ENCODE results near the gene SAA1.
"Not testable (repeated sequence)": the region's sequence is repeated elsewhere in the genome, so short reads cannot be mapped to it uniquely, and the experiment has no call there.

SAA1 gene

DNA sequence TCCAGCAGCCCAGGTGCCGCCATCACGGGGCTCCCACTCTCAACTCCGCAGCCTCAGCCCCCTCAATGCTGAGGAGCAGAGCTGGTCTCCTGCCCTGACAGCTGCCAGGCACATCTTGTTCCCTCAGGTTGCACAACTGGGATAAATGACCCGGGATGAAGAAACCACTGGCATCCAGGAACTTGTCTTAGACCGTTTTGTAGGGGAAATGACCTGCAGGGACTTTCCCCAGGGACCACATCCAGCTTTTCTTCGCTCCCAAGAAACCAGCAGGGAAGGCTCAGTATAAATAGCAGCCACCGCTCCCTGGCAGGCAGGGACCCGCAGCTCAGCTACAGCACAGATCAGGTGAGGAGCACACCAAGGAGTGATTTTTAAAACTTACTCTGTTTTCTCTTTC, at the start of gene SAA1:
SAA1 (plus strand) TSS at position 316 of the 400 bp plus-strand sequence. CDS start 624 bp downstream, outside the sequence.
- DNase-seq (ENCODE audit: low spot score): no peak

DNA sequence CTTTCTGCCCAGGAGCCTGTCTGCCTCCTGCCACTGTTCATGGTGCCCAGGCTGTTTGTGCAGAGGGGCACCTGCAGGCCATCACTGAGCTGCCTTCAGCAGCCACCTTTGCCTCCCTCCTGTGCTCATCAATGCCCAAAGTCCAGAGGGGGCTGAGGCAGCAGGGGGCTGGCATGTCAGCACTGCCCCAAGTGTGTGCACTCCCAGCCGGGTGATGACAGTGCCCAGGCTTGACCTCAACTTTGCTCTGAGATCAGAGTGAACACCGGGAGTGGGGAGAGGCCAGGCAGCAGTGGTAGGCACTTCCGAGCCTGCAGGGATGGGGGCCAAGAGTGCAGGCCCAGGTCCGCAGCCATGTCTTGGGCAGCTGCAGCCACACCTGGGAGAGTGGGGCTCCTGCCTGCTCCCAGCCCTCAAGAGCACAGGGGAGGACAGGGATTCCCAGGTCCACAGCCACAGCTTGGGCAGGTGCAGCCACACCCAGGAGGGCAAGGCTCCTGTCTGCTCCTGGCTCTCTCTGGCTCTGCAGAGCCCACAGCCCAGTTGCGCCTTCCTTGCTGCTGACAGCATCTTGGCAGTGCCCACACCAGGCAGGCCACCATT, 44.7 kb upstream of the SAA1 start:
- no peak for DNase-seq (ENCODE audit: low spot score)

DNA sequence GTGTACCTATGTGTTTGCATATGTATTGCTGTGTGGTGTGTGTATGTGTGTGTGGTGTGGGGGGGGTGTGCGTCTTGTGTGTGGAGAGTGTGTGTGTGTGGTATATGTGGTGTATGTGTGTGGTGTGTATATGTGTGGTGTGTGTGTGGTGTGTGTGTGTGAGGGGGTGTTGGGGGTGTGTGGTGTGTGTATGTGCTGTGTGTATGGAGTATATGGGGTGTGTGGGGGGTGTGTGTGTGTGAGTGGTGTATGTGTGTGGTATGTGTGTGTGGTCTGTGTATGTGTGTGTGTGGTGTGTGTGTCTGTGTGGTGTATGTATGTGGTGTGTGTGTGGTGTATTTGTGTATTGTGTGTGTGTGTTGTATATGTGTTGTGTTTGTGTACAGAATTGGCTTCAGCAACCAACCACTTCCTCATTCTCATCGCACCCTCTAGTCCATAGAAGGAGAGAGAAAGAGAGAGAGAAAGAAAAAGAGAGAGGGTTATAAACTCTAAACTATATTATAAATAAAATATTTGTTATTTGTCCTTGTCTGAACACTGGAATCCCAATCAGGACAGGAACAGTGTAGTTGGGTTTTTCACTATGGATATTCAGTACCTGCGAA, 43.1 kb upstream of the SAA1 start:
- no peak for DNase-seq (ENCODE audit: low spot score)

DNA sequence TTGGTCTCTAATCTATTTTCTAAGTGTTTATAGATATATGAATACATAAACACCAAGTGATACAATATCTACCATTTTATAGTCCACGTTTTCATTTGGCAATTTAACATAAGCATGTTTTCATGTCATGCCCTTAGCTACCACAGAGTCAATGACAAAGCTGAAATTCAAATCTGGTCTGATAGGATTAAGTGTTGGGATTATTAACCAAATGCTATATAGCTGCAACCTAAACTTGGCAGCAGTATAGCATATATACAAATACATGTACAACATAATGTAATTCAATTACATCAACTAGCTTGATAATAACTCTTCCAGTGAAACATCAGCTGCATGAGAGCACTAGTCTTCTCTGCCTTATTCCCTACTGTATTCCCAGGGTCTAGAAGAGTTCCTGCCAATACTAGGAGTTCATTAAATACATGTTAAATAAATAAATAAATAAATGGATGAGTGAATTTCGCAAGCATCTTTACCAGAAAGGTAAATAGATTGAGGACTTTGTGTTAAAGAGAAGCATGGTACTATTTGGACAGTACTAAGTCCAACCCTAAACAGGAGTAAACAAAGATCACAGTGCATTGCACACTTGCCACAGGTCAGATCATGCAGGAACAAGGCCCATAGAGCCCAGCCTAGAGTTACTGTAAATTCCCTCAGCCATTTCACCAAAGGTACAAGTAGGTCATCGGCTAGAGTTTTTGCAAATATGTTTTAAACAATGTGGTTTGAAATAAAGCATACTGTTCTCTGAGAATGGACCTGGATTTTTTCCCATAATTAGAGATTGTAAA, 42.3 kb upstream of the SAA1 start:
- DNase-seq (ENCODE audit: low spot score): no peak

DNA sequence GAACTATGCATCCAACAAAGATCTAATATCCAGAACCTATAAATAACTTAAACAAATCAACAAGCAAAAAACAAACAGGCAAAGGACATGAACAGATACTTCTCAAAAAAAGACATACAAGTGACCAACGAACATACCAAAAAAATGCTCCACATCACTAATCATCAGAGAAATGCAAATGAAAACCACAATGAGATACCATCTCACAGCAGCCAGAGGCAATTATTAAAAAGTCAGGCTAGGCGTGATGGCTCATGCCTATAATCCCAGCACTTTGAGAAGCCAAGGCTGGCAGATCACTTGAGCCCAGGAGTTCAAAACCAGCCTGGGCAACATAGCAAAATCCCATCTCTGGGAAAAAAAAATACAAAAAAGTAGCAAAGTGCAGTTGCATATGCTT, 40.2 kb upstream of the SAA1 start:
- DNase-seq (ENCODE audit: low spot score): no peak

DNA sequence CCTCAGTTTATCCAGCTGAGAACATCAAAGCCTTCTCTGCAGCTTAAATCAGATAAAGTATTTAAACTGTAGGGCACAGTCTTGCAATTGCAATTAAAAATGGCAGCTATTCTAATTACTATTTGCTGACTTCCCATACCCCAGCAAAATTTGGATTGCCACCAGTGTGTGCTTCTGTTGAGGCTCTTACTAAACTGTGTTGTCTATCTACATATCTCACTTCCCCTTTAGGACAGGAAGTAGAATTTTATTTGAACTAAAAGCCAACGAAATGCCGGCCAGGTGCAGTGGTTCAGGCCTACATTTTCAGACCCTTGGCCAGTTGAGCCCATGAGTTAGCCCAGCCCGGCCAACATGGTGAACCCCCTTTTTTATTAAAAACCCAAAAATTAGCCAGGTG, 36.6 kb upstream of the SAA1 start:
- DNase-seq (ENCODE audit: low spot score): no peak

DNA sequence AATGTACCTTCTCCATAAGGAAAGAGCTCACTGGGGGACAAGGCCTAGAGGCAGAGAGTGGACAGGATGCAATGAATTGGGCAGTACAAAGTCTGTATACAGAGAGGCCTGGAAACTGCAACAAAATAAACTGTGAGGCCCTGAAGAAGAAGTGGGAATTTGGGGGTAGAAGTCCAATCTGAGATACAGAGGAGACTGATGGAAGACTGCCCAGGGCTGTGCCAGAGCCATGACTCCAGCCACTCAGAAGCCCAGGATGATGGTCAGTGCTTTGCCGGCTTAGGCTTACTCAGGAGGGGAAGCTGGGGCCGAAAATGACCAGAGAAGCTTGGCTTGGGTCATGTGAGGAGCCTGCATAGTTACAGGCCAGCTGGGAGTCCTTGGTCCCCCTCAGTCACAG, 35.2 kb upstream of the SAA1 start:
- DNase-seq (ENCODE audit: low spot score): no peak

DNA sequence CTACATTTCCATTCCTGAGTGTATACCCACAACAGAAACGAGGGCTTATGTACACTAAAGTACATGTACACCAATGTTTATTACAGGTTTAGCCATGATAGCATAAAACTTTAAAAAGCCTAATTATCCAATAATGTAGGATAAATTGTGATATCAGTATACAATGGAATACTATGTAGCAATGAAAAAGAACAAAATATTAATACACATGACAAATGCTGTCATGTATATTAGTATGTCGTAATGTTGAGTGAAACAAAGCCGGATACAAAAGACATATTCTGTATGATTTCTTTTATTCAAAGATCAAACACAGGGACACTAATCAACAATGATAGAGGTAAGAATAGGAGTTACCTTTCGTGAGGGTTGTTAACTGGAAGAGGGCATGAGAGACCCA, 32.2 kb upstream of the SAA1 start:
- no peak for DNase-seq (ENCODE audit: low spot score)

DNA sequence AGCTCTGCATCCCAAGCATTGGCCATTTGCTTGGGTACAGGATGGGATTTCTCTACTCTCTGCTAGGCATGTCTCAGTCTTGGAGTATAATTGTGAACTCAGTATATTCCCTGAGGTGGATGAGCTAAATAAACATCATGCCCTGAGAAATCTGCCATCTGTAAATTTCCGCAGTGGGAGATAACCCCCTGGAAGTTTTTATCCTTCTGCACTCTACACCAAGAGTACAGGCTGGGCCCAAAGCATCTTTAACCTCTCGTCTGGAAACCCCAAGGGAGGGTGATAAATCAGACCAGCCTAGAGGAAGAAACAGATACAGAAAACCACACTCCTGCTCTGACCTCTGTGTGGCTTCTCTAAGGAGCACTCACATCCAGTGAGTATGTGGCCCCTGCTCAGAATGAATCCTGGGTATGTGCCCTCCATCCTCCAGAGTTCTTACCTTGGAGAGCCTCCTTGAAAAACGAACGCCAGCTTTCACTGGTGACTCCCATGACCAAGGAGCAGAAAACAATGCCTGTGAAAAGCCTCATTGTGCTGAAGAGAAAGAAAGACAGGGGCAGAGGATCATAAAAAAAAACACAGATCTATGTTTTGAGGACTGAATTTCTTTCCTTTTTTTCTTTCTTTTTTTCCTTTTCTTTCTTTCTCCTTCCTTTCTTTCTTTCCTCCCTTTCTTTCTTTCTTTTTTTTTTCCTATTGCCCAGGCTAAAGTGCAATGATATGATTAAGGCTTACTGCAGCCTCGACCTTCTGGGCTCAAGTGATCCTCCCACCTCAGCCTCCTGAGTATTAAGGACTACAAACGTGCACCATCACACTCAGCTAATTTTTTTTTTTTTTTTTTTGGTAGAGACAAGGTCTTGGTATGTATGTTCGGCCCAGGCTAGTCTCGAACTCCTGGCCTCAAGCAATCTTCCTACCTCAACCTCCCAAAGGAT, 30.4 kb upstream of the SAA1 start:
- DNase-seq (ENCODE audit: low spot score): no peak

DNA sequence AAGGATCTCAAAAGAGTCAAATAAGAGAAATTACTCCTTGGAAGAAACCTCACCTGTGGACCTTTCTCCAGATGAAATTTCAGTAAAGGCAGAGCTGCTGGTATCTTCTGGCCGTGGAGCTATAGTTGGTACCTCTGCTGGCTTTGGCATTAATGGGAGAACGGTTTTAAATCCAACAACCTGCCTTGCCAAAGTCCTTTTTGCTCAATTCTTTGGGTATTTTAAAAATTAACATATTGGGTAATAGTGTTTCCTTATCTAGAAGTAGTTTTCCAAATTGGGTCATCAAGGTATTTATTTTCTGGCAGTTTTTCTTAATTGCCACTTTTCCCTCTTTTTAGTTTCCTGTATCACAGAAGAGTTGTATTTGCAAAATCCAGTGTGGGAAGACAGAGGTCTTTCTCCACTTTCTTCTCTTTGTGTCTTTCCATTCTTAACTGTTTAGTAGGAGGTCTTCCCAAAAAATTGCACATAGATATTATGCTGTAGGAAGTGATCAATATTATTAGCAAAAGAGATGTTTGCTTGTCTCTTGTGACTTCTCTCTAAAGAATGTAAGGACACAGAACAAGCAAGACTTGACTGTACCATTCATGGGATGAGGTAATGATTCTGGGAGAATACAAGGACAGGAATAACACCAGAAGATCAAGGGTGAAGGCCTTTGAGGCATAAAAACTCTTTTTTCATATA, 29.3 kb upstream of the SAA1 start, which contains the start of gene SAA4:
SAA4 (minus strand) TSS at position 139 of the 693 bp plus-strand sequence. CDS start 876 bp downstream, outside the sequence.
- no peak for DNase-seq (ENCODE audit: low spot score)

DNA sequence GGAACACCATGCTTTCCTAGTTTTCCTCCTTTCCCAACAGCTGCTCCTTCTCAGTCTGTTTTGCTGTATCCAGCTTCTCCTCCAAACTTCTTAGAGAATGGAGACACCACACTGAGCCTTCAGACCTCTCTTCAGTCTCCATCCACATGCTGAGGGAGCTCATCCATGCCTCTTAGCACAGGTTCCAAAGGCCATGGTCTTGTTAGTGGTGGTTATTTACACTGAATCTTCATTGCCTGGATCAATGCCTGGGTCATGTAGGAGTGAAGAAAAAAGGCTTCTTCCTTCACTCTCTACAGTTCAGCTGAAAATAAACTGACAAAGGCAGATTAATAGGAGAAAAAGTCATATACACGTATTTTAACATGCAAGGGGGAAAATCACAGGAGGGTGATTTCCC, 26.4 kb upstream of the SAA1 start:
- DNase-seq (ENCODE audit: low spot score): no peak

DNA sequence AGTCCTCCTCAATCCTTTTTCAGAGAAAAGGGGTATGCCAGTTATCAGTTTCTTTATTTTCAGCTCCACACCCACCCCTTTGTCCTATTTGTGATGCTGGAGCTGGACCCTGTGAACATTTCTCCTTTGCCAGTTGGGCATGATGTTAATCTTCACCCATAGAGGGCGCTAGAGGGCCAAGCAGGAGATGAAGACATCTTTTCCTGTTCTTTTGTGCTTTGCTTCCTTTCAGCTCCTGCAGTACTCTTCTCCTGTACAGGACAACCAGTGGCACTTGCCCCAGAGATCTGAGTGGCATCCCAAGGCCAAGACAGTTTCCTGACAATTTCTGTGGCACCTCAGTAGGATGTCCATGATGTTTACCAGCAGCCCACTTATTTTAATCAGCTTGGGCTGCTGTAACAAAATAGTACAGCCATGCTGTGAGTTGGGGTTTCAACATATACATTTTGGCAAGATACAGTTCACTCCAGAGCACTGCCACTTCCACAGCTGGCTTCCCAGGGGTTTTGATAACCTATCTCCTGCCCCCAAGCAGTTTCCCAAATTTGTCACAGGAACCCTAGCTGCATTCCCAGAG, 22.2 kb upstream of the SAA1 start:
- DNase-seq (ENCODE audit: low spot score): peak; percentile 58

DNA sequence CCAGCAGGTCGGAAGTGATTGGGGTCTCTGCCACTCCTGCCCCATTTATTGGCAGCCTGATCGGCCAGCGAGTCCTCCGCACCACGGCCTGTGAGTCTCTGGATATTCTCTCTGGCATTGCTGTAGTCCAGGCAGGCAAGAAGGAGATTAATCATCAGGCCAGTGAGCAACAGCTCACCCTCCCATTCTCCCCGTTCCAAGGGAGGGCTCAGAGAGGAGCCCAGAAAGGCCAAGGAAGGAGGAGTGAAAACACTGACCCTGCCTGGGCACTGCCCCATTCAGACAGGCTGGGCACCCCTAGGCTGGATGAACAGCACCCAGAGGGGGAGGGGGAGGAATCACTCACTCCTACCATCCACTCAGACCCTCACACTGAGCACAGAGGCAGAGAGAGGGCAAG, 20.7 kb upstream of the SAA1 start:
- no peak for DNase-seq (ENCODE audit: low spot score)

DNA sequence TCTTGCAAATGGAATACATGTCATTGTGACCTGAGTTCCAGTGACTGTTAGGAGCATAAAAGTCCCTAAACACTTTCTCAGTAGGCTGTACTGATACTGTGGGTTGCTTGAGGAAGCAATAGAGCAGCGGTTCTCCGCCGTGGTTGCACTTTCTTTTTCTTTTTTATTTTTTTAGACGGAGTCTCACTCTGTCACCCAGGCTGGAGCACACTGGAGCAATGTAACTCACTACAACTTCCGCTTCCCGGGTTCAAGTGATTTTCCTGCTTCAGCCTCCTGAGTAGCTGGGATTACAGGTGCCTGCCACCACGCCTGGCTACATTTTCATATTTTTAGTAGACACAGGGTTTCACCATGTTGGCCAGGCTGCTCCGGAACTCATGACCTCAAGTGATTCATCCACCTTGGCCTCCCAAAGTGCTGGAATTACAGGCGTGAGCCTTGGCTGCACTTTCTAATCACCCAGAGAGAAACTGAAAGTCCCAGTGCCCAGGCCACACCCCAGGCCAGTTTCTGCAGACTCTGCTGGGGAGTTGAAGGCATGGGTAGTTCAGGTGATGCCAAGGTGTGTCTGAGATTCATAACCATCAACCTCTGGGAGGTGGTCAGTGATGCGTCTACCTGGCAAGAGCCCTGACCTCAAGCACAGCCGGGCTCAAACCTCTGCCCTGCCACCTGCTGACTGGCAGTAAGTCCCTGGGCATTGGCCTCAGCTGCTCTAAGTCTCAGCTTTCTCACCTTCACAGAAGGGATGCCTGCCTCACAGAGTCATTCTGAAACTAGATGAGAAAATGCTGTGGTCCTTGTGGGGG, 19.5 kb upstream of the SAA1 start:
- DNase-seq (ENCODE audit: low spot score): not testable (repeated sequence)

DNA sequence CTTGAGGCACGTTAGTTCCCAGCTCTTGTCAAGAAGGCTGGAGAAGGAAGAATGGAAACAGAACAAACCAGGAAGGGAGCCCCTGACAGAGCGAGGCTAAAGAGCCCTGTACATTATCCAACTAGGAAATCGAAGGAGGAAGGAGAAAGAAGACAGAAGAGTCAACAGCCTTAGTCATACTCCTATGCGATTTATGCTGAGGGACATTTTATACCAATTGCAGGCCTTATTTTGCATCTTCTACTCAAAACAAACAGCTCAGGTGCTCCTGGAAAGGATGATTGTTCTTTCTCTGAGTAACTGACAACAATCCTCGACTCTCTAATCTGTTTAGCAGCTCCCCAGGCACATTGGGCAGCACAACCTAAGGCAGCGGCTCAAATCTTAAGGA, 18.9 kb upstream of the SAA1 start:
- DNase-seq (ENCODE audit: low spot score): not testable (repeated sequence)

DNA sequence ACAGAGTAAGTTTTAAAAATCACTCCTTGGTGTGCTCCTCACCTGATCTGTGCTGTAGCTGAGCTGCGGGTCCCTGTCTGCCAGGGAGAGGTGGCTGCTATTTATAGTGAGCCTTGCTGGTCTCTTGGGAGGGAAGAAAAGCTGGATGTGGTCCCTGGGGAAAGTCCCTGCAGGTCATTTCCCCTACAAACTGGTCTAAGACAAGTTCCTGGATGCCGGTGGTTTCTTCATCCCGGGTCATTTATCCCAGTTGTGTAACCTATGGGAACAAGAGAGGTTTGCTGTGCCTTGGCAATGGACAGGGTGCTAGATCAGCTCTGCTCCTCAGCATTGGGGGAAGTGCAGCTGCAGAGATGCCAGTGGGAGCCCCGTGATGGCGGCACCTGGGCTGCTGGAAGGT, 17.5 kb upstream of the SAA1 start, which contains the start of gene SAA2:
SAA2 (minus strand) TSS at position 108 of the 400 bp plus-strand sequence. CDS start 657 bp downstream, outside the sequence.
- DNase-seq (ENCODE audit: low spot score): no peak

DNA sequence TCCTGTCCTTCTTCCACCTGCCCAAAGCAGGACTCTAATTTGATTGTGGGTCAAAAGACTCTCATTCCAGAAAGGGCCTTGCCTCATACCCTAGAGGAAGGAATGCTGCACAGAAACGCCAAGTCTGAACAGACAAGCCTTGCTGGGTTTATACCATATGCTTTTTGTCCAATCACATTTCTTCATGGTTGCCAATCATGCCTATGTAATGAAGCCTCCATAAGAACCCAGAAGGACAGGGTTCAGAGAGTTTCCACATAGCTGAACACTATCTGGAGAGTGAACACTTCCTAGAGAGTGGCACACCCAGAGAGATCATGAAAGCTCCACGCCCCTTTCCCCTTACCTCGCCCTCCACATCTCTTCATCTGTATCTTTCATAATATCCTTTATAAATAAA, 12.8 kb upstream of the SAA1 start:
- no peak for DNase-seq (ENCODE audit: low spot score)

DNA sequence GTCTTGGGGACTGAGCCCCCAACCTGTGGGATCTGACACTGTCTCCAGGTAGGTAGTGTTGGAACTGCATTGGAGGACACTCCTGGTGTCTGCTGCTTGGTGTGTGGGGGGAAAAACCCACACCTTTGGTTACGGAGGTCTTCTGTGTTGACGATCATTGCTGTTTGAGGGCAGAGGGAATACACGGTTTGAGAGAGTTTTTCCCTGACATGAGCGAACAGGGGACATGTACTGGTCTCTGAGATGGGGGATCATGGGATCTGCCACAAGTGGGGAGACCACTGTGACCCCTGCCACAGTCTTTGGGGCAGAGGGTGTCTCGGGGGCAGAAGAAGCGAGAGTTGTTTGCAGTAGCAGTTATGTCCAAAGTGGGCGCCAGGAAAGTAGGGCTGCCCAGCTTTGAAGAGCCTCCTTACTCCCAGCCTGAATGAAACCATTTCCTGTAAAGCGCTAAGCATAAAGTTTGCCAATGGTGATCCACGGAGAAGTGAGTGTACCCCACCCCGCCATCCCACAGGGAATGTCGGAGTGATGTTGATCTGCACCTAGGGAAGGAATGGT, 12.2 kb upstream of the SAA1 start:
- no peak for DNase-seq (ENCODE audit: low spot score)

DNA sequence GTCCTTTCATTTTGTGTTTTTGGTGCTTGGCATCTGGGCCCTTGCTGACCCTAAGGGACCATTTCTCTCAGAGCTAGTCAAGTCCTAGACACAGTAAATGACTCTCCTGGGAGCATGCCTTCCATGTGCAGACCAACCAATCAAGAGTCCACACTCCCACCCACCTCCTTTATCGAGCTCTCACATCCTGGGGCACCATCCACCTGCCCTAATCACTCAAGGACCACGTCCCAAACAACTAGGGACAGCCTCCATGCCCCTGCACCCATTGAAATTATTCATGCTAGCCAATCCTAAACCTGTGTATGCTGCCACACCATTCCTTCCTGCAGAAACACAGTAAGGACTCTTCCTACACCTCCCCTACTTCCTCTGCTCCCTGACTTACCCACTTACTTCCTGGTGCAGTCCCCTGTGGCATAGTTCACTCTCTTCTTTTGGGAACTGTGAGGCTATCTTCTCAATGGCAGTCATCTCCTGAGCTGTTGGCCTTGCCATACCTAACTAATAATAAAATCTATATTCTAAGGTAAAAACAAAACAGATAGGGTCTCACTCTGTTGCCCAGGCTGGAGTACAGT, 11.2 kb upstream of the SAA1 start:
- no peak for DNase-seq (ENCODE audit: low spot score)
